HG02885 (cell line): ENCODE results near the gene LRMDA.

Experiments
- ATAC-seq: cut with Tn5 transposase; IDR thresholded peaks from one replicate; pipeline ENCODE4 v1.9.1; 2021; ENCODE audit warnings: mild to moderate bottlenecking; ENCODE audit not compliant: unreplicated experiment, poor library complexity

The LRMDA gene

DNA sequence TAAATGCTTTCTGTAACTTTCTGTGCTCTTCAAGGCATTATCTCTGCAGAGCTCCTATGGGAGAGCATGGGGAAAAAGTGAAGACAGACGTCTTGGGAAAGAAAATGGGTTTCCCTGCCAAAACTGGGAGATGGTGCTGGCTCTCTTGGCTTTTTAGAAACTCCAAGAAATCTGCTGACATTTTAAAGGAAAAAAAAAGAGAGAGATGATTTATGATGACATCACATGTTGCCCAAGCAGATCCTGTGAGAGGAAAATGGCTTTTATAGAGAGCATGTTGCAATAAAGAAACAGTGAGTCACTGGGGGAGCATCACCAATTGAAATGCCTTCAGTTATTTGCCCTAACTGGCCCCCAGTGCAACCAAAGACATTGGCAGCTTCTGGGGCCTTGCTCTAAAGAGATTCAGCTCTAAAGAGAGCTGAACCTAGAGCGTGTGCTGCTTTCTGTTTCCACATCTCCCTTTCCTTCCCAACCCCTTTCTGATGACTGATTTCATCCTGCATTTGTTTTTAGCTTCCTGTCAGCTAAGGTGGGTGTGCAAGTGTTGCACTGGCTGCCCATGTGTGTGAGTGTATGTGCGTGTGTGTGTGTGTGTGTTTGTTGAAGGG, 37.7 kb downstream of the LRMDA start:
- ATAC-seq, result no peak

GRCh38 chr10:75470901-75471300, 39.5 kb downstream of the LRMDA start:
- no peak for ATAC-seq

- no peak for ATAC-seq
Observed at GRCh38 chr10:75472685-75473084, 41.3 kb downstream of the LRMDA start.

DNA sequence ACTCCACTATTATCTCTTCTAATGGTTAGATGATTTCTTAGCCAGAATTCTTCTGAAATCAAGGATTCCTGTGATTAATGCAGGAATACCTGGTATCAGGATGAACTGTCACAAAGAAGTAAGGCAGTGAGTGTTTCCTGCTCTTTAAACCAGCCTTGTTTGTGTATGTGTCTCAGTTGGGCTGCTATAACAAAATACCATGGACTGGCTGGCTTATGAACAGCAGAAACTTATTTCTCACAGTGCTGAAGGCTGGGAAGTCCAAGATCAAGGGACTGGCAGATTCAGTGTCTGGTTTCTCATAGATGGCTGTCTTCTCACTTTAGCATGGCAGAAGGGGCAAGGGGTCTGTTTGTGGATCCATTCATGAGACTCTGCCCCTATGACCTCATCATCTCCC, 42.7 kb downstream of the LRMDA start:
- ATAC-seq, result no peak

DNA sequence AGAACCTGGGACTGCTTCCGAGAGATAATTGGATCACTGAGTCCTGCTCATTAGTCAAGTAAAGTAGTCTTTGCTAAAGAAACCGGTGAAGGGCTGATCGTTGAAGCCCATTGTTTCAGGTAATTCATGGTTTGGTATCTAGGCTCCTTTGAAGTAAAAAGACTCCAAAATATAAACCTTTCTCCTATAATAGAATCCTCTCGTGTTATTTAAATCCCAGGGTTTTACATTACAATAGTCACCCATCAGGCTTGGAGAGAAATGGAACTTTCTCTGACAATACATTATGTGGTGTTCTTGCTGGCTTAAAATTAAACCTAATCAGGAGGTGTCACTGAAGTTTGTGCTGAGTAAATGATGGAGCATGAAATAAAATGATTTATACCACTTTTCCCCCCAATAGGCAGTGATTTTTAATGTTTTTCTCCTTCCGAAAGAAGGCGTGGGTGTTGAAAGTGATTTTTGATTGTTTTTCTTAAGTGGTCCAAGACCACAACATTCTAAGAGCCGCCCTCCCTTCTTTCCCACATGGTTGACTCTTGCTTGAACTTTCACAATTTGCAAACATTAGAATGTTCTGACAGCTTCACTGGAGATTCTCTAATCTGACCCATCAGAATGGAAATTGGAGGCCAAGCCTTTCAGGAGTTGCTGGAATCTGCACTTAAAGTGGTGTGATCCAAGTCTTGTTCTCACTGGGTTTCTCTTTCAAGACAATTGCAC, 44.2 kb downstream of the LRMDA start:
- no peak for ATAC-seq

GRCh38 chr10:75476569-75476968, 45.1 kb downstream of the LRMDA start:
- ATAC-seq, result no peak

GRCh38 chr10:75476985-75477384, 45.6 kb downstream of the LRMDA start:
- no peak for ATAC-seq

- ATAC-seq, result no peak
Observed at GRCh38 chr10:75477680-75478079, 46.3 kb downstream of the LRMDA start.

DNA sequence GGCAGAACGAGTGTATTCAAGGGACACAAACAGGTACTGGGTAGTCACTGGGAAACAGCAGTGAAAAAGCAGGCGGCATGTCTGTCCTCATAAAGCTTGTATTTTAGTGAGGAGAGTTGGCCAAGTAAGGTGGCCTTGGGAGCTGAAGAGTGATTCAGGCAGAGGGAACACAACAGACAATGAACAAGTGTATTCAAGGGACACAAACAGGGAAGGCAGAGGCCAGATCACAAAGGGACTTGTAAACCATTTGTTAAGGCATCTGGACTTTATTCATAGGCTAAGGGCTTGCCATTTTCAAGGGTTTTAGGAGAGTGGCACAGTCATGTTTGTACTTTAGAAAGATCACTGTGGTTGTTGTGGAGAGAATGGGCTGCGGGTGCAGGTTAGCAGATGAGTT, 49.0 kb downstream of the LRMDA start:
- no peak for ATAC-seq

DNA sequence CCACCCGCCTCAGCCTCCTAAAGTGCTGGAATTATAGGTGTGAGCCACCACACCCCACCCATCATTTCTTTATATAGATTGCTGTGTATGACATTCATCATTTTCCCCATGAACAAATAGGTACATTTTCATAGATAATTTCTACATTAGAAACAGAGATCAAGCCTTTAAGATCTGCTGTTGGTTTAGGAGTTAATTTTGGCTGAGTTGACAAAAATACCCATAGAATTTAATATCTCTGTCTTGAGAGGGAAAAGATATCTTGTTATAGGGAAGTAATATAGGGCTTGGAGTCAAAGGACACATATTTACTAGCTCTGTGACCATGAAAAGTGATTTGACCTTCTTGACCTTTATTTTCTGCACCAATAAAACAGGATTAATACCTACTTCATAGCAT, 51.8 kb downstream of the LRMDA start:
- no peak for ATAC-seq

- no peak for ATAC-seq
Observed at GRCh38 chr10:75484717-75485116, 53.3 kb downstream of the LRMDA start.

DNA sequence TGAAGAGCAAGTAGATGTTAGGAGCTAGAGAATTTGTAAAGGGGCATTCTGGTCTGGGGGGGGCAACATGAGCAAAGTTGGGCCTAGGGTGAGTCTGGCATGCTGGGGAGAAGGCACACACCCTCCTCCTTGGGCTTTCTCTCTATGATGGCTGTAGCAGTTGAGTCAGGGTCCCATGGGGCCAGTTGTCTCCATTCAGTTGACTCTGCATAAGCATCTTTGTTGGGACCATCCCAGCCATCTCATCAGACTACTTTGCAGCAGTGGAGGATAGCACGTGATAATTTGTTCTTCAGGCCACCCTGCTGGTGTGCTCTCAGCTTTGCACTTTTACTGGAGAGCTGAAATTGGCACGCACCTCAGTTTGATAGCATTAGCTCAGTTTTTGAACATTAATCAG, 55.2 kb downstream of the LRMDA start:
- ATAC-seq, result no peak

DNA sequence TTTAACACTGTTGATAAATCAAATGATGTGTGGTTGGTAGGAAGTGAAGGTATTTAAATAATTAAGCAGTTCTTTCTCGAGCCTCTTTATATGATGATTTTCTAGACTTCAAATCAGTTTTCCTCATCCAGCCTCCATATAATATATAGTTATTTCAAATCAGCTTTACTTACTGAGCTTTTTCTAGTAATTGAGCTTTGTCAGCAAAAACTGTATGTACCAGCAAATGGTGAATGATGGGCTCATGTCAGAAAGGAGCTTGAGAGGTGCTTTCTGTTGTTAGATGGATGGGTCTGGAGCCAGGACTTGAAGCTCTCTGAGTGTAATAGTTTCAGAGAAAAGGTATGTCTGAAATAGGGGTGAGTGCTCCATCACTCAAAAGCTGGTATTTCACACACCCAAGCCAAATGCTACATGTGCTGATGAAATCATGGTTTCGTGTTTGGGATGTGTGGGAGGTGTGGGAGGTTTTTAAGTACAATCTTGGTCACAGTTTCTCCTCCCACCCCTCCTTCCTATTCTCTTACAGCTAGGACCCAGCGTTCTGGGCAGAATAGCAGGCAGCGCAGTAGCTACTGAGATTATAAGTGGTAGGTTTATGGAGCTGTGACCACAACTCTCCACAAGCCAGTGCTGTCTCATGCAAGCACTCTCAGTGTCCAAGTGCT, 55.8 kb downstream of the LRMDA start:
- peak; percentile 63 for ATAC-seq

- peak; percentile 16 for ATAC-seq
Observed at GRCh38 chr10:75487755-75488125, 56.3 kb downstream of the LRMDA start.

- ATAC-seq, result no peak
Observed at GRCh38 chr10:75492173-75492925, 60.9 kb downstream of the LRMDA start.

GRCh38 chr10:75493464-75493863, 62.0 kb downstream of the LRMDA start:
- no peak for ATAC-seq

- no peak for ATAC-seq
Observed at GRCh38 chr10:75495434-75496190, 64.2 kb downstream of the LRMDA start.

- ATAC-seq, result no peak
Observed at GRCh38 chr10:75496191-75496567, 64.8 kb downstream of the LRMDA start.

DNA sequence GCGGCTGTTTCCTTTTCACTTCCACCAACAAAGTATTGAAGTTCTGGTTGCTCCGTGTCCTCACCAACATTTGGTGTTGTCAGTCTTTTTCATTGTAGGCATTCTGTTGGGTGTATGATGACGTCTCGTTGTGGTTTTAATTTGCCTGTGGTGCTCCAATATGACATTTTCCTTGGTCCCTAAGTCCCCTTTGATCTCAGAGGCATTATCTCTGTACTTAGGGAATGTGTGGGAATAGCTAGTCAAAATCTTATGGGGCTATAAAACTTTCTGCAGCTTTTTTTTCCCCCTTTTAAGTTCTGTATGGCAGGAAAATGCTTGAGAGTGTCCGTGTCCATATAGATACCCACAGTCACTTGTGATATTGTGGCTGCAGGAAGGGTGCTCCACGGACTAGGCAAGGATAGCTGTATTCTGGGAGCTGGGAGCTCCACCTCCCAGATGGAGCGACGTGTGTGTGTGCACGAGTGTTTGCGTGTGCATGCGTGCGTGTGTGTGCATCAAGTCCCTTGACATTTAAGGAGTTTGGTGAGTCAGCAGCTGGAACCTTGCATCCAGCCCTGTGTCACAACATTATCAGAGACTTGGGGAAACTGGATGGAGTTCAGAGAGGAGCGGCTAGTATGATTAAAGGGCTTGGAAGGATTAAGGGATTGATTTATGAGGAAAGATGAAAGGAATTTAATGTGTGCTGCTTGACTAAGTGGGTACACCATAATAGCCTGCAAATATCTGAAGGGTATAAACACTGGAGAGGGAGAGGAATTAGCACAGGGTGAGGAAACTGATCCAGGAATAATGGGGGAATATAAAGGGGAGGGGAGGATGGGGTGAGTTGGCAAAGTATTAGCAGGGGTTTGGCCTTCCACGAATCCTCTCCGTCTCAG, 66.8 kb downstream of the LRMDA start:
- no peak for ATAC-seq
